GM12878 (cell line): ENCODE results near the gene ADAMTS1. TPM values are rescaled to one million over a fixed set of nuclear protein-coding genes. Genes with fewer than 3 reads are reported as not detected.

Experiments
- ATAC-seq: fragments of 200-7000 bp; cut with Tn5 transposase; 3 replicates; pipeline ENCODE4 v1.9.1; 2020; ENCODE audit warnings: mild to moderate bottlenecking, moderate library complexity
- BruUV-seq: library from RNA; stranded (reverse); fragments of 400-500 nt; replicated peaks from 2 replicates; lab custom pipeline; 2021; lab: Mats Ljungman, UMichigan
- CTCF ChIA-PET: fragments of 300-600 bp; sonication (Branson Sonifier 250); formaldehyde crosslinking; extraction: SDS; loops from one replicate; lab custom pipeline; 2021; ENCODE audit warnings: inconsistent platforms; lab: Yijun Ruan, JAX
- POLR2A ChIA-PET: fragments of 350-600 bp; formaldehyde crosslinking; extraction: SDS; loops from one replicate; lab custom pipeline; 2021; ENCODE audit warnings: inconsistent platforms; lab: Charles Lee
- RAD21 ChIA-PET: fragments of 300-600 bp; sonication (Branson Sonifier 250); formaldehyde crosslinking; loops from one replicate; lab custom pipeline; 2023; ENCODE audit warnings: antibody characterized with exemption; ENCODE audit not compliant: unreplicated experiment; lab: Charles Lee
- SMC1A ChIA-PET: fragments of 300-600 bp; sonication (Branson Sonifier 250); formaldehyde crosslinking; loops from one replicate; lab custom pipeline; 2023; ENCODE audit not compliant: unreplicated experiment, uncharacterized antibody; lab: Charles Lee
- DNase-seq: peaks from one replicate; pipeline ENCODE4 v3.0.0-alpha.2; 2011; ENCODE audit warnings: low read depth, low spot score
- FAIRE-seq: peaks from 3 replicates; lab custom pipeline; 2011; peaks lifted over from hg19 to GRCh38; lab: Jason Lieb, UNC
- H2AFZ ChIP-seq: 2 replicates; pipeline ENCODE4 v1.6.0; 2011; ENCODE audit warnings: low read depth, low read length, control low read depth; ENCODE audit not compliant: control insufficient read depth
- H3K27ac ChIP-seq: 2 replicates; pipeline ENCODE4 v1.5.1; 2011; ENCODE audit warnings: control low read depth; ENCODE audit not compliant: control insufficient read depth, insufficient read depth
- H3K27me3 ChIP-seq, 2 experiments: replicated peaks in 1 of 2; 2 replicates each; pipeline versions ENCODE4 v1.6.0 to v1.6.1; 2011; ENCODE audit warnings: low read length in 1 of 2; ENCODE audit not compliant: control insufficient read depth in 2 of 2, insufficient read depth in 2 of 2
- H3K36me3 ChIP-seq, 2 experiments: 2 replicates each; pipeline ENCODE4 v1.5.1; 2011; ENCODE audit warnings: low read length in 1 of 2; ENCODE audit not compliant: control insufficient read depth in 2 of 2, insufficient read depth in 2 of 2
- H3K4me1 ChIP-seq: 2 replicates; pipeline ENCODE4 v1.6.1; 2011; ENCODE audit warnings: mild to moderate bottlenecking, low read length, moderate library complexity, mixed read lengths; ENCODE audit not compliant: control insufficient read depth, insufficient read depth
- H3K4me2 ChIP-seq: 2 replicates; pipeline ENCODE4 v1.6.0; 2011; ENCODE audit warnings: control low read depth; ENCODE audit not compliant: control insufficient read depth, insufficient read depth
- H3K4me3 ChIP-seq: fragments of 200-600 bp; sonication (generic); 2 replicates; pipeline ENCODE4 v1.5.1; 2016
- H3K79me2 ChIP-seq: 2 replicates; pipeline ENCODE4 v1.6.0; 2011; ENCODE audit warnings: low read length; ENCODE audit not compliant: control insufficient read depth, insufficient read depth
- H3K9ac ChIP-seq: 2 replicates; pipeline ENCODE4 v1.8.0; 2011; ENCODE audit warnings: low read length, control low read depth, mixed read lengths; ENCODE audit not compliant: control insufficient read depth, insufficient read depth
- H3K9me3 ChIP-seq: replicated peaks from 3 replicates; pipeline ENCODE4 v1.5.1; 2011; ENCODE audit warnings: mild to moderate bottlenecking, low read length; ENCODE audit not compliant: control insufficient read depth, insufficient read depth
- H4K20me1 ChIP-seq: 2 replicates; pipeline ENCODE4 v1.6.0; 2011; ENCODE audit not compliant: control insufficient read depth, insufficient read depth
- EP300 ChIP-seq, 2 experiments: fragments of 150-350 bp in 1 of 2; IDR thresholded peaks; 2 replicates each; pipeline ENCODE4 v1.6.1; 2011 to 2012; ENCODE audit warnings: low read depth in 2 of 2, low read length in 2 of 2, borderline replicate concordance in 1 of 2, improper control_type of control experiment in 1 of 2, inconsistent platforms in 1 of 2; ENCODE audit not compliant: control insufficient read depth in 1 of 2
- LARP7 ChIP-seq: fragments of 450-650 bp; IDR thresholded peaks from 2 replicates; pipeline ENCODE4 v1.6.1; 2017; ENCODE audit warnings: mild to moderate bottlenecking
- RBBP5 ChIP-seq: fragments of 200-600 bp; sonication (generic); conservative IDR thresholded peaks from 2 replicates; pipeline ENCODE4 v1.6.1; 2016
- SMAD1 ChIP-seq: fragments of 450-650 bp; IDR thresholded peaks from 2 replicates; pipeline ENCODE4 v1.6.1; 2018; ENCODE audit warnings: mild to moderate bottlenecking, low read depth; ENCODE audit not compliant: partially characterized antibody
- ZNF207 ChIP-seq: fragments of 450-650 bp; IDR thresholded peaks from 2 replicates; pipeline ENCODE4 v1.6.1; 2014; ENCODE audit warnings: antibody characterized with exemption, mild to moderate bottlenecking, borderline replicate concordance
- ZNF384 ChIP-seq: IDR thresholded peaks from 2 replicates; pipeline ENCODE4 v1.6.1; 2012; ENCODE audit warnings: low read depth, mild to moderate bottlenecking, low read length, improper control_type of control experiment, borderline replicate concordance
- WGBS: methylation state at CpG from one replicate; pipeline ENCODE4 v1.1.6; 2016; ENCODE audit warnings: low lambda C conversion rate; ENCODE audit not compliant: insufficient replicate concordance, insufficient coverage; ENCODE audit errors: missing lambda C conversion rate; 5-methylcytosine and 5-hydroxymethylcytosine counted together
- in situ Hi-C: fragments of 300-500 bp; cut with MboI; formaldehyde crosslinking; loops from 9 replicates; pipeline ENCODE4 v1.14.3; 2018; ENCODE audit warnings: mixed read lengths
- intact Hi-C: fragments of 100-400 bp; cut with micrococcal nuclease; formaldehyde crosslinking; loops from one replicate; pipeline ENCODE4 v1.14.2; 2022; ENCODE audit not compliant: unreplicated experiment
- polyA plus RNA-seq, 11 experiments: library from polyadenylated mRNA; depleted of rRNA in 4 of 11; unstranded in 6 of 11; stranded (reverse) in 5 of 11; fragments of >200 nt; fragmentation: Nextera tagmentation in 4 of 11; fragmentation: Illumina TruSeq in 1 of 11; extraction: Ambion mirVana in 4 of 11; extraction: Trizol in 1 of 11; gene quantifications; 1 replicate in 1 of 11; 2 replicates in 10 of 11; pipeline versions ENCODE4 v1.2.1 to v1.2.3, GENCODE V29; 2011 to 2016; ENCODE audit warnings: inconsistent platforms in 2 of 11, missing spikeins in 2 of 11, low read depth in 1 of 11
- total RNA-seq, 4 experiments: library from RNA; depleted of rRNA in 3 of 4; stranded (reverse); fragments of >200 nt in 3 of 4; fragmentation: Illumina TruSeq in 1 of 4; extraction: Trizol in 1 of 4; gene quantifications; 2 replicates each; pipeline versions ENCODE4 v1.2.1 to v1.2.3, GENCODE V29; 2013 to 2021
- TF ChIP-seq, protein P1 (sequence below): fragments of 450-650 bp; IDR thresholded peaks from 2 replicates; pipeline ENCODE4 v1.6.1; 2017; ENCODE audit warnings: mild to moderate bottlenecking, low read depth, inconsistent platforms; ENCODE audit not compliant: poor library complexity, severe bottlenecking
- TF ChIP-seq, protein P2 (sequence below), 3 experiments: IDR thresholded peaks in 2 of 3; conservative IDR thresholded peaks in 1 of 3; 2 replicates each; pipeline ENCODE4 v1.5.1; 2011; ENCODE audit warnings: low read depth in 3 of 3, low read length in 3 of 3, mild to moderate bottlenecking in 3 of 3, control low read depth in 2 of 3, moderate library complexity in 2 of 3, inconsistent platforms in 1 of 3, mixed read lengths in 1 of 3; ENCODE audit not compliant: control insufficient read depth in 2 of 3, insufficient read depth in 1 of 3; ENCODE audit errors: extremely low read depth in 1 of 3
- TF ChIP-seq, protein P3 (sequence below): fragments of 150-350 bp; IDR thresholded peaks from 2 replicates; pipeline ENCODE4 v1.6.1; 2014; ENCODE audit warnings: mild to moderate bottlenecking, low read depth, low read length
- TF ChIP-seq, protein P4 (sequence below): IDR thresholded peaks from 2 replicates; pipeline ENCODE4 v1.6.1; 2011; ENCODE audit warnings: borderline replicate concordance, low read depth, mild to moderate bottlenecking, moderate library complexity, mixed read lengths, low read length; ENCODE audit not compliant: insufficient read depth; ENCODE audit errors: extremely low read length
- TF ChIP-seq, protein P5 (sequence below): fragments of 450-650 bp; formaldehyde crosslinking; IDR thresholded peaks from 2 replicates; pipeline ENCODE4 v1.4.0; 2022; ENCODE audit warnings: mild to moderate bottlenecking, moderate library complexity

ADAMTS1 gene
- total and polyA plus RNA-seq, 10 of the 15 experiments (the other 5 are each of a cell fraction or from before 2014, with no cell fraction given): 0.06 to 0.21 (median 0.08) TPM; not detected in 6

DNA sequence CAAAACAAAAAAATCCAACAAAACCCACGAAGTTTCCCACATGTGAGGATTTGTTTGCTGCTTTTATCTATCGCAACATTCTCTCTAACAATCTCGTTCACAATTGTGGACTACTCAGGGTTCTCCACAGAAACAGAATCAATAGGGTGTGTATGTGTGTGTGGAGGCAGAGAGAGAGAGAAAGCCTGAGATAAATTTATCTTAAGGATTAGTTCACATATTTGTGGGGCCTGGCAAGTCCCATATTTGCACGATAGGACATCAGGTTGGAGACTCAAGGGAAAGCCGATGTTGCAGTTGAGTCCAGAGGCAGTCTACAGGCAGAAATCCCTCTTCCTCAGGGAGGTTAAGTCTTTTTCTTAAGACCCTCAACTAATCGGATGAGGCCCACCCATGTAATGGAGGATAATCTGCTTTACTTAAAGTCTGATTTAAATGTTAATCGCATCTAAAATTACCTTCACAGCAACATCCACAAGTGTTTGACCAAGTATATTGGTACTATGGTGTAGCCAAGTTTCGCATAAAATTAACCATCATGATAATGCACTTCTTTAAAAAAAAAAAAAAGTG lies 31.7 kb downstream of the ADAMTS1 start:
- no TSS peak for BruUV-seq
- no peaks in the 10 kb centered on the region for H3K36me3 ChIP-seq
- ChIA-PET POLR2A (no interaction called here), CTCF (no interaction called here), SMC1A (no interaction called here), RAD21 (no interaction called here)
- ATAC-seq: no peak
- no peaks in the 10 kb centered on the region for H4K20me1 ChIP-seq
- H3K9me3 ChIP-seq: no peaks in the 10 kb centered on the region
- H3K4me1 ChIP-seq: no peaks in the 10 kb centered on the region
- no peak overlapping the region for H3K27ac ChIP-seq
- H3K4me3 ChIP-seq: no peak overlapping the region
- no peak for FAIRE-seq
- no peak overlapping the region for H3K9ac ChIP-seq
- H3K4me2 ChIP-seq: no peak overlapping the region
- 36% methylated on average over 8 of the region's 8 CpGs for WGBS
- TF ChIP-seq, protein P1, sequence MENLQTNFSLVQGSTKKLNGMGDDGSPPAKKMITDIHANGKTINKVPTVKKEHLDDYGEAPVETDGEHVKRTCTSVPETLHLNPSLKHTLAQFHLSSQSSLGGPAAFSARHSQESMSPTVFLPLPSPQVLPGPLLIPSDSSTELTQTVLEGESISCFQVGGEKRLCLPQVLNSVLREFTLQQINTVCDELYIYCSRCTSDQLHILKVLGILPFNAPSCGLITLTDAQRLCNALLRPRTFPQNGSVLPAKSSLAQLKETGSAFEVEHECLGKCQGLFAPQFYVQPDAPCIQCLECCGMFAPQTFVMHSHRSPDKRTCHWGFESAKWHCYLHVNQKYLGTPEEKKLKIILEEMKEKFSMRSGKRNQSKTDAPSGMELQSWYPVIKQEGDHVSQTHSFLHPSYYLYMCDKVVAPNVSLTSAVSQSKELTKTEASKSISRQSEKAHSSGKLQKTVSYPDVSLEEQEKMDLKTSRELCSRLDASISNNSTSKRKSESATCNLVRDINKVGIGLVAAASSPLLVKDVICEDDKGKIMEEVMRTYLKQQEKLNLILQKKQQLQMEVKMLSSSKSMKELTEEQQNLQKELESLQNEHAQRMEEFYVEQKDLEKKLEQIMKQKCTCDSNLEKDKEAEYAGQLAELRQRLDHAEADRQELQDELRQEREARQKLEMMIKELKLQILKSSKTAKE: no peak
- TF ChIP-seq, protein P2, sequence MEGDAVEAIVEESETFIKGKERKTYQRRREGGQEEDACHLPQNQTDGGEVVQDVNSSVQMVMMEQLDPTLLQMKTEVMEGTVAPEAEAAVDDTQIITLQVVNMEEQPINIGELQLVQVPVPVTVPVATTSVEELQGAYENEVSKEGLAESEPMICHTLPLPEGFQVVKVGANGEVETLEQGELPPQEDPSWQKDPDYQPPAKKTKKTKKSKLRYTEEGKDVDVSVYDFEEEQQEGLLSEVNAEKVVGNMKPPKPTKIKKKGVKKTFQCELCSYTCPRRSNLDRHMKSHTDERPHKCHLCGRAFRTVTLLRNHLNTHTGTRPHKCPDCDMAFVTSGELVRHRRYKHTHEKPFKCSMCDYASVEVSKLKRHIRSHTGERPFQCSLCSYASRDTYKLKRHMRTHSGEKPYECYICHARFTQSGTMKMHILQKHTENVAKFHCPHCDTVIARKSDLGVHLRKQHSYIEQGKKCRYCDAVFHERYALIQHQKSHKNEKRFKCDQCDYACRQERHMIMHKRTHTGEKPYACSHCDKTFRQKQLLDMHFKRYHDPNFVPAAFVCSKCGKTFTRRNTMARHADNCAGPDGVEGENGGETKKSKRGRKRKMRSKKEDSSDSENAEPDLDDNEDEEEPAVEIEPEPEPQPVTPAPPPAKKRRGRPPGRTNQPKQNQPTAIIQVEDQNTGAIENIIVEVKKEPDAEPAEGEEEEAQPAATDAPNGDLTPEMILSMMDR (IDR thresholded peaks at IDR 0.05 in 2 of 3, conservative IDR thresholded peaks at IDR 0.05 in 1 of 3; ENCODE audit: control insufficient read depth in 2 of 3, extremely low read depth in 1 of 3, insufficient read depth in 1 of 3, low read depth in 3 of 3, low read length in 3 of 3): no peak
- TF ChIP-seq, protein P3, sequence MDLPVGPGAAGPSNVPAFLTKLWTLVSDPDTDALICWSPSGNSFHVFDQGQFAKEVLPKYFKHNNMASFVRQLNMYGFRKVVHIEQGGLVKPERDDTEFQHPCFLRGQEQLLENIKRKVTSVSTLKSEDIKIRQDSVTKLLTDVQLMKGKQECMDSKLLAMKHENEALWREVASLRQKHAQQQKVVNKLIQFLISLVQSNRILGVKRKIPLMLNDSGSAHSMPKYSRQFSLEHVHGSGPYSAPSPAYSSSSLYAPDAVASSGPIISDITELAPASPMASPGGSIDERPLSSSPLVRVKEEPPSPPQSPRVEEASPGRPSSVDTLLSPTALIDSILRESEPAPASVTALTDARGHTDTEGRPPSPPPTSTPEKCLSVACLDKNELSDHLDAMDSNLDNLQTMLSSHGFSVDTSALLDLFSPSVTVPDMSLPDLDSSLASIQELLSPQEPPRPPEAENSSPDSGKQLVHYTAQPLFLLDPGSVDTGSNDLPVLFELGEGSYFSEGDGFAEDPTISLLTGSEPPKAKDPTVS: no peak
- TF ChIP-seq EP300 (IDR thresholded peaks at IDR 0.05; ENCODE audit: borderline replicate concordance in 1 of 2, control insufficient read depth in 1 of 2, low read depth in 2 of 2, low read length in 2 of 2) (no peak), RBBP5 (no peak), SMAD1 (no peak), ZNF384 (no peak), LARP7 (no peak), ZNF207 (no peak)
- TF ChIP-seq, protein P4, sequence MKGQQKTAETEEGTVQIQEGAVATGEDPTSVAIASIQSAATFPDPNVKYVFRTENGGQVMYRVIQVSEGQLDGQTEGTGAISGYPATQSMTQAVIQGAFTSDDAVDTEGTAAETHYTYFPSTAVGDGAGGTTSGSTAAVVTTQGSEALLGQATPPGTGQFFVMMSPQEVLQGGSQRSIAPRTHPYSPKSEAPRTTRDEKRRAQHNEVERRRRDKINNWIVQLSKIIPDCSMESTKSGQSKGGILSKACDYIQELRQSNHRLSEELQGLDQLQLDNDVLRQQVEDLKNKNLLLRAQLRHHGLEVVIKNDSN: no peak
- TF ChIP-seq, protein P5, sequence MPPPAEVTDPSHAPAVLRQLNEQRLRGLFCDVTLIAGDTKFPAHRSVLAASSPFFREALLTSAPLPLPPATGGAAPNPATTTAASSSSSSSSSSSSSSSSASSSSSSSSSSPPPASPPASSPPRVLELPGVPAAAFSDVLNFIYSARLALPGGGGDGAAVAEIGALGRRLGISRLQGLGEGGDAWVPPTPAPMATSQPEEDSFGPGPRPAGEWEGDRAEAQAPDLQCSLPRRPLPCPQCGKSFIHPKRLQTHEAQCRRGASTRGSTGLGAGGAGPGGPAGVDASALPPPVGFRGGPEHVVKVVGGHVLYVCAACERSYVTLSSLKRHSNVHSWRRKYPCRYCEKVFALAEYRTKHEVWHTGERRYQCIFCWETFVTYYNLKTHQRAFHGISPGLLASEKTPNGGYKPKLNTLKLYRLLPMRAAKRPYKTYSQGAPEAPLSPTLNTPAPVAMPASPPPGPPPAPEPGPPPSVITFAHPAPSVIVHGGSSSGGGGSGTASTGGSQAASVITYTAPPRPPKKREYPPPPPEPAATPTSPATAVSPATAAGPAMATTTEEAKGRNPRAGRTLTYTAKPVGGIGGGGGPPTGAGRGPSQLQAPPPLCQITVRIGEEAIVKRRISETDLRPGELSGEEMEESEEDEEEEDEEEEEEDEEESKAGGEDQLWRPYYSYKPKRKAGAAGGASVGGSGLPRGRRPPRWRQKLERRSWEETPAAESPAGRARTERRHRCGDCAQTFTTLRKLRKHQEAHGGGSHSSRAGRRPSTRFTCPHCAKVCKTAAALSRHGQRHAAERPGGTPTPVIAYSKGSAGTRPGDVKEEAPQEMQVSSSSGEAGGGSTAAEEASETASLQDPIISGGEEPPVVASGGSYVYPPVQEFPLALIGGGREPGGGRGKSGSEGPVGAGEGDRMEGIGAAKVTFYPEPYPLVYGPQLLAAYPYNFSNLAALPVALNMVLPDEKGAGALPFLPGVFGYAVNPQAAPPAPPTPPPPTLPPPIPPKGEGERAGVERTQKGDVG (CRISPR knock-in tag): no peak
- H3K79me2 ChIP-seq: no peaks in the 10 kb centered on the region
- in situ Hi-C loops: no loop called here
- H3K27me3 ChIP-seq: no peaks in the 10 kb centered on the region
- intact Hi-C loops: no loop called here
- H2AFZ ChIP-seq: no peak overlapping the region
- no peak for DNase-seq
